Erythroblast (primary cell): Measurements from ENCODE around the gene CERS6.

Source experiments
- GATA1 ChIP-seq: IDR thresholded peaks from 2 replicates; pipeline ENCODE4 v1.6.1; 2011; ENCODE audit warnings: low read depth, mild to moderate bottlenecking, control low read depth, low read length, moderate library complexity
- POLR2A ChIP-seq: IDR thresholded peaks from 2 replicates; pipeline ENCODE4 v1.6.1; 2011; ENCODE audit warnings: mild to moderate bottlenecking, low read length

- no peak for TF ChIP-seq POLR2A
- TF ChIP-seq GATA1 = no peak
Observed at GRCh38 chr2:168432100-168432499, 24.0 kb upstream of the CERS6 start.
